Measurements from ENCODE around the gene ETFB.

ETFB gene

DNA sequence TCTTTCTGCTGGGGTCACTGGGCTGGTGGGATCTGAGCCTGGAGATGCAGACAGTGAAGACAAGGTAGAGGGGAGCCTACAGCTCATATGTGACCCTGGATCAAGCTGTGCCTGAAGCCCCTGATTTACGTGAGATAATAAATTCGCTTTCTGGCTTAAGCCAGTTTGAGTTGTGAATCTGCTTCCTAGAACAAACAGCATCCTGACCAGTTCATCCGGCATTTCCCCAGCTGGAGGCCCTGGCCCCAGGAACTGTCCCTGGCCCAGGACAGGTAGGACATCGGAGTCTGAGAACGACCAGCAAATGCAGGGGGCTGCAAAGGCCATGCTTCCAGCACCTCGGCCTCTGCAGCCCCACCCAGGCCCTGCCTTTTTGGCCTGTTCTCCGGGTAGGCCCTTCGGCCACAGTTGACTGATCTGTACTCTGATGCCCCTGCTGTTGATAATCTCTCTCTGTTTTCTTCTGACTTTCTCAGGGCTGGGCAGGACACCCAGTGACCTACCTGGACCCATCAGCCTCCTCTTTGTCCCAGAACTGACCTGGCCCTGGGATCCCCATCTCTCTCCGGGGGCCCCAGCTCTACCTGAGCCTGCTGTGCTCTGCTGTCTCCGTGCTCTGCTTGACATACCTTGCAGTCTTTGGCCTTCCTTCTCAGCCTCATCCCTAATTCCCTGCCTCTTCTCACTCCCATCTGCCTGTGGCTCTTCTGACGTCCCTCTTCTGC lies 14.8 kb downstream of the ETFB start:
- DNase-seq: no peak

DNA sequence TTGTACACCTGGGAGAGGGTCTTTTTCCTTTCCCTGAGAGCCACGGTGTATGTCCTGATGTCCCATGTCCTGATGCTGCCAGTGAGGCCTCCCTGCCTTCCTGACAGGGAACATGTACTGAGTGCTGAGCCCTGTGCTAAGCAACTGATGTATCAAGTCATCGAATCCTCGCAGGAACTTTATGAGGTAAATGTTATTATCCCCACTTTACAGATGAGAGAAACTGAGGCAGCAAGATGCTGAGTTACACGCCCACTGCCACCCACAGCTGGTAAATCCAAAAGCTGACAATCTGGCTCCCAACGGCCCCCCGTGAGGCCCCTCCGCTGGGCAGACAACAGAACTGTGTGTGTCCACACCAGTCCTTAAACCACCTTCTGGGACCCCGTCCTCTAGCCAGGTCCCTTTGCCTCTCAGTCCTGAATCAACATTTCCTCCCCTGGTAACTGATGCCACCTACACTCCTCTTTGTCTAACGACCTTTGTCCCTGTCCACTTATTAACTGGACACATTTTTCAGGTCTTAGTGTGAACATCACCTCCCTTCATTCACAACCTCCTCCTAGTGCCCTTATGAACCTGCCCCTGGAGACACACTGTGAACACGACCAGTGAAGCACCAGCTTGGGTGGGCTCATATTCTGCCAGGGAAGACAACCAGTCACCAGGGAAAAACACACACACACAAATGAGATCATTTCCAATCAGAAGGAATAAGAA lies 18.8 kb downstream of the ETFB start:
- DNase-seq: no peak

DNA sequence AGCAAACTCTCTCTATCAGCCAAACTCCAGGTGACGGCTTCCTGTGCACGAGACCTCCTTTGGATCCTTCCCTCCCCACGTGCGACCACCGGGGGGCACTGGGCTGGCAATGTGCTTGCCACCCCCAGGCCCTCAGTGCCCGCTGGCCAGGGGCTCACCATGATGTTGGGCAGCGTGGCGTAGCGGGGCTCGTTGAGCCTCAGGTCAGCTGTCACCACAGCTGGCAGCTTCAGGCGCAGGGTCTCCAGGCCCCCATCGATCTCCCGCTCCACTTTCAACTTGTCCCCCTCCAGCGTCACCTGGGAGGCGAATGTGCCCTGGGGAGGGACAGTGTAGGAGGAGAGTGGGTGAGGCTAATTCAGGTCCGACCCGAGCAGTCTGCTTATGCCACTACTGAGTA lies 19.4 kb downstream of the ETFB start:
- no peak for DNase-seq

DNA sequence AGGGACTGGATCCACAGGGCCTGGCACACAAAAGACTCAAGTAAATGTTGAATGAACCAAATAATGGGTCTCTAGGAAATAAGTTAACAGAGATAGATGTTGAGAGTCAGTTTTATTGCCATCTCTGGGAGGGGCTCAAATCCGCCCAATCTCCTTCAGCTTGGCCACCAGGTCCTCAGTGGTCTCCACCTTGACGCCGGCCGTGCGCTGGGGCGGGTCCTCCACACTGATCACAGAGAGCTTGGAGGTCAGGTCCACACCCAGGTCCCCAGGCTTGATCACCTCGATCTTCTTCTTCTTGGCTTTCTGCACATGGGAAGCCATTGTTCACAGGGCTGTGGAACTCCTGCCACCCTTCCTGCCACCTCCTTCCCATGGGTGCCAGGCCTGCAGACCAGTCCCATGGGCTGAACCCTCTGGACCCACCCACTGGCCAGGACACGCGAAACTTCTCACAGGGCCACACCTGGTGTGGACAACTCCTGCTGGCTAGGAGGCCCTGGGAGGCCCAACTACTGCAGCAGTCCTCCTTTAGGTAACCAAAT lies 21.0 kb downstream of the ETFB start:
- DNase-seq: no peak

DNA sequence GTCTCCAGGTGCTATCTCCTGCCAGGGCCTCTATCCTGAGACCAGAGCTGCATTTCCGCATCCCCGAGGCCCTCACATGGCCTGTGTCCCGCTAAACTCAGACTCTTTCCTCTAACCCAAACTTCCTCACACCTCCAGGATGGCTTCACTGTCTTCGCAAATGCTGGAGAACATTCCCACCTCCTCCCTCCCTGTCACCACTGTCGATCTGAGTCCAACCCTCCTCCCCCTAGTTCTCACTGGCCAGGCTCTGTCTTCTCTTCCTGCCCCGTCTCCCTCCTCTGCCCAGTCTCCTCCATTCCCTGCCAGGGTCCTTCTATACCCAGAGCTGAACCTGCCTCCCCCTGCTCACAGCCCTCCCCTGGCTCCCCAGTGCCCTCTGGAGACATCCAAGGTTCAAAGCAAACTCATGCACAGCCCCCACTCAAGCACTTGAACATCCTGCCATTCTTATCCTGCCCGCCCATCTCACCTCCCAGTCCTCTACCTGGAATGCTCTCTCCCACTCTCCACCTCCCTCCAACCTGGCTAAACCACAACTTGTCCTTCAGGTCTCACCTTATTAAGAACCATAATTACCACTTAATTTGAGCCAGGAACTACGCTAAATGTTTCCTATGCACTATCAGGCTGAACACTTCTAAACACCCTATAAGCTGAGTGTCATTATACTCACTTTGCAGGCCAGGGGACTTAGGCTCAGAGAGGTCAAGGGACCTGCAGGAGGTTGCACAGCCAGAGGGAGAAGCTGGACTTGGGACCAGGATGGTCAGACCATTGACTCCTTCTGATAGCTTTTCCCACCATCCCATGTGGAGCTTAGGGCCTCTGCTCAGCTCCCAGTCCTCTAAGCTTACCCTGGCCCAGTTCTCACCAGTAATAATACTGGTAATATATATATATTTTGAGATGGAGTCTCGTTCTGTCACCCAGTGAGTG lies 23.3 kb downstream of the ETFB start:
- no peak for DNase-seq

DNA sequence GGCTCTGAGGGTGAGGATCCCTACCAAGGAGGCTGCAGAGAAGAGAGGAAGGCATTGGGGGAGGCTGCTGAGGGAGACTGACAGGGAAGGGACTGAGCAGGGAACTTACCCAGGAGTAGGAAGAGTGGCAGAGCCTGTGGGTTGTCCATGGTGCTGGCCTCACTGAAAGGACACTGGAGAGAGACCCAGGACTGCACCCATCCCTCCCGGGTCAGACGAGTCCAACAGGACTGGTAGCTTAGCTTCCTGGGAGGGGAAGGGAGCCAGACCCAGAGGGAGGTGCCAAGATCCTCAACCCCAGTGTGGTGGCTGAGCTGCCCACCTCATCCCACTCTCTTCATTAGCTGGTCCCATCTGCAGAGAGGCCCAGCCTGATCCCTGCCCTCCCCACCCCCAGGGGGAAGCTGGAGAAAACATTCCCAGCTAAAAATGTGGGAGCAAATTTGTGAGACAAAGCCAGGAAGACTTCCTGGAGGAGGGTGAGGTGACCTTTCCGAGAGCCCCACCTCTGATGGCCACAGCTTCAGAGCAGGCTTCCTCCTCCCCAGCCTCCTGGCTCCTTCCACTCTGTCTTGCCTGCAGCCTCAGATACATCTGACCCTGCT lies 24.1 kb downstream of the ETFB start, which contains the start of gene VSIG10L:
VSIG10L (minus strand) TSS at position 164 of the 605 bp plus-strand sequence; CDS start at position 149, 15 bp downstream.
- DNase-seq: no peak

DNA sequence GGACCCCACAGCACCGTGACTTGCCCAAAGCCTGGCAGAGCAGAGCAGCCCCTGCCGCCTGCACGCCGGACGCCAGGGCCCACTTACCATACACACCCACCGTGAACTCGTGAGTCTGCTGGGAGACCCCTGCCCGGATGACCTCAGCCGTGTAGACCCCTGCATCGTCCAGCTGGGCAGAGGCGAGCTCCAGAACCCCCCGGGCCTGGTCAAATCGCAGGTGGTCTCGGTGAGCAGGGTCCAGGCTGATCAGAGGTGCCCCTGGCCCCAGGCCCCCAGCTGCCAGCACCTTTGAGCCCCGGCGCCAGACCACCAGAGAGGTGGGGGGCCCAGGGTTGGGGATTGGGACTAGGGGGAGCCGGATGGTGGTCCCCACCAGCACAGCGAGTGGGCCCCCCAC lies 25.1 kb downstream of the ETFB start:
- DNase-seq: no peak

DNA sequence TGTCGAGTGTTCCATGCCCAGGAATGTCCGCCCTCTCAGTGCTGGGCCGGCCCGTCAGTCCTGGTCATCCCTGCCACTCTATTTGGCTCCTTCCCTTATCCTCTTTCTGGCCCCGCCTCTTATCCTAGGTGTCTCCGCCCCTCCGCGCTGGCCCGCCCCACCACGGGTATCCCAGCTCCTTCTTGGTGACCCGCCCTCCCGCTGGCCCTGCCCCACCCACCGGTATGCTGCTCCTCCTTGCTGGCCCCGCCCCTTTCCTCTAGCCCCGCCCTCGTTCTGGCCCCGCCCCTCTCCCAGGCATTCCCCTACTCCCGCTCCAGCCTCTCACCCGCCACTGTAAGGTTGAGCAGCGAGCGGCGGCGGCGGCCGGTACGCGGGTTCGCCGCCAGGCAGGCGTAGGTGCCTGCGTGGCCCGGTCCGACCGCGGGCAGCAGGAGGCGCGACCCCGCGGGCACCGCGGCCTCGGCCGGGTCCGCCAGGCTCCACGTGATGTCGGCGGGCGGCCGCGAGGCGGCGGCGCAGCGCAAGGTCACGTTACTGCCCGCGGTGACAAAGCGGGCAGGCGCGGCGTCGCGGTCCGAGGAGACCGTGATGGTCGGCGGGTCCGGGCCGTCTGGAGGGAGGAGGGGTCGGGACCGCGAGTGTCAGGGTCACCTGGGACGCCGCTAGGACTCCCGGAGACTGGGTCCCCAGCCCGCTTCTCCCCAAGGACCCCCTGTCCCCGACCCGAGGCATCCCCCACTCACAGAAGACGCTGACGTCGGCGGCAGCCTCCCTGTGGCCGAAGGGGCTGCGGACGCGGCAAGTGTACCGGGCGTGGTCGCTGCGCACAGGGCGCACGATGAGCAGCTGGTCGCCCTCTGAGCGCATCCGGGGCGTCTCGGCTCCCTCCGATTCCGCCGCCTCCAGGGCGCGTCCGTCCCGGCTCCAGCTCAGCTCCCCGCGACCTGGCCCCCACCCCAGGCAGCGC lies 26.2 kb downstream of the ETFB start:
- DNase-seq: peak; percentile 93 to 94

- DNase-seq: no peak
Observed at GRCh38 chr19:51339313-51339686, 26.9 kb downstream of the ETFB start.

DNA sequence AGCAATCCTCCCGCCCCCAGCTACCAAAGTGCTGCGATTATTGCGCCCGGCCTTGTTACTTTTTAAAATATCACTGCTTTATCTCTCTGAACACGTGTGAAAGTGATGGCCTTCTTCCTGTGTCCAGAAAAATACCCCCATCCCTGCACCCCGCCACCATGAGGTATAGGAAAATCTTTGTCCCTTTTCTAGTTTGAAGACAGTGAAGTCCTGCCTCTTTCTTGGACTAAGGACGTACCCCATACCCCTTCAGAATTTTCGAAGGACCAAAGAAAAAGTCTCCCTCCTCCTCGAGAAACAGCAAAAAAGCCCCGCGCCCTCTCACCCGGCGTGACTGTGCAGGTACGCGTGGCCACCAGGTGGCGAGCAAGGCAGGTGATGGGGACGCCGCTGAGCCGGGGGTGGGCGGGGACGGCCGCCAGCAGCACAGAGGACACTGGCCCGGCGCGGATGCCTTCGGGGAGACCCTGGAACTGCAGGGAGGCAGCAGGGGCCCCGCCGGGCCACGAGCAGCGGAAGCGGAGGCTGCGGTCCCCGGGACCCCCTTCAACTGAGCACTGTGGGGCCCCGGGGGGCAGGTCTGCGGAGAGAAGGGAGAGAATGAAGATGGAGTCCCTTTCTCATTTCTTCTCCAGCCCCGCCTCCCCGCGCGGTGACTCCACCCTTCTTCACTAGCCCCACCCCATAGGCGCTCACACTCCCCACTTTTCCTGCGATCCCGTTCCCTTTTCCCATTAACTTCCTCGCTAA lies 27.4 kb downstream of the ETFB start:
- peak; percentile 83 to 86 for DNase-seq

DNA sequence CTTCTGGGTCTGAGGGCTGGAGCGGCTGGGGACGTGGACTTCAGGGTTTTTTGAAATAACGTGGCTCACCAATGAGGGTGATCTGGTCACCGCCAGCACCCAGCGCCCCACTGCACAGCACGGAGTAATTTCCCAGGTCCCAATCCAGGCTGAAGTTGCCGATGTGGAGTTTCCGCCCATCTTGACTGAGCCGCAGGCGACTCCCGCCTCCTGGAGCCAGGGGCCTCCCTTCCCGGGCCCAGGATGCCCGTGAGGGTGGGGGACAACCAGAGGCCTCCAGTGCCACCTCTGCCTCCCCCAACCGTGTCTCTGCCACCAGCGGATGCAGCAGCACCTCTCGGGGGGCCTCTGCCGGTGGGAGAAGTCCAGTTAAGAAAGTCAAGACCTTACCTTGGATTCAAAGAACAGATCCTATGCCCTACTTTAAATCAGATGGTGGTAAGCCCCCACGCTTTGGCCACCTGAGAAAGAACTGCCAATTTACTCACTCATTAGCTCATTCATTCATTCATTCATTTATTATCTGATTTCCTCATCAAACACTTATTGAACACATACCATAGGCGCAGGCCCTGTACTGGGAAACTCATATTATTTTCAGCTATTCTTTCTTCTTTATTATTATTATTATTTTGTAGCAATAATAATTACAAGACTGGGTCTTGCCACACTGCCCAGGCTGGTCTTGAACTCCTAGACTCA lies 28.2 kb downstream of the ETFB start:
- DNase-seq: no peak

GRCh38 chr19:51337141-51337860 lies 28.9 kb downstream of the ETFB start:
- no peak for DNase-seq

- no peak for DNase-seq
Observed at GRCh38 chr19:51333836-51334460, 32.2 kb downstream of the ETFB start.

DNA sequence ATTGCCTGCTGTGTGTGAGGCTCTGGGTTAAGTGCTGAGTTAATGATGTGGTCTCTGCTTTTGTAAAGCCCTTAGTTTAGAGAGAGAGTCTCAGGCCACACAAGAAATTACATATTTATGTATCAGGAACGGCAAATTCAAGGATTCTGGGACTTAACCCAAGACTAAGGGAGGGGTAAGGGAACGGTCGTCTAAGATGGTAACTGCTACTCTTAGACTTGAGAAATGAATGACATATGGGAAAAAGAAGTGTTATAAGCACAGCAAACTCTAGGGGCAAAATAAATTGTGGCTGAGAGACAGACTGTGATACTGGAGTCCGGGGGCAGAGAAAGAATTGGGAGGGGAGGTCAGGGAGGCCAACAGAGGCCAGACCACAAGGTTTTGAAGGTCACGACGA lies 34.5 kb downstream of the ETFB start:
- no peak for DNase-seq

DNA sequence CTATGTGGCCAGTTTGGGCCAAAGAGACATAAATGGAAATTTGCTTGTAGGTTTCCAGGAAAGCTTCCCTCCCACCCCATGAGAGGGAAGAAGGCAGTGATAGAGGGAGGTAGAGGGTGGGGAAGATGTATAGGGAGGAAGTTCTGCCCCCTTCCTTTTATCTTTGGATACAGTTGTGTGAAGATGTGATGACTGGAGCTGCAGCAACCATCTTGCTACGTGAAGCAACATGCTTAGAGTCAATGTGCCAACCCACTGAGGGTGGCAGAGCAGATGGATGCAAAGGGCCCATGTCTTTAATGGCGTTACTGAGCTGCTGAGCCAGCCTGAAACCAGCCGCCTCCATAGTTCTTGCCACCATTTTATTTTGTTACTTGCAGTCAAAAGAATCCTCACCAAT lies 35.0 kb downstream of the ETFB start:
- DNase-seq: no peak

DNA sequence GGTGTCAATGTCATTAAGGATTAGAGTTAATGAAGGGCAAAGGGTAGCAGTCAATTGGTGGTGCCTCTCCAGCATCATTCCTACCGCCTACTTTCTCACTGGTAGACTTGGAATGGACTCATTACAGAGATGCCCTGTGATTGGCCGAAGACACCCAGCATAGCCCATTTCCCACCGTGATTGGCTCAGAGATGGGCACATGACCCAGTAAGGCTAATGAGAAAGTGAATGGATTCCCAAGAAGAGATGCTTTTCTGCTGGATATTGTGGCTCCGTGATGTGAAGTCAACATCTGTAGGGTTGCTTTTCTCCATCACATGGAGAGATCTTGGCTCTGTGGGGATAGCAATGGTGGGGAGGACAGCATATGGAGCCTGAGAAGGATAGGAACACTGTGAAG lies 35.8 kb downstream of the ETFB start:
- no peak for DNase-seq

- no peak for DNase-seq
Observed at GRCh38 chr19:51329411-51329810, 36.8 kb downstream of the ETFB start.

DNA sequence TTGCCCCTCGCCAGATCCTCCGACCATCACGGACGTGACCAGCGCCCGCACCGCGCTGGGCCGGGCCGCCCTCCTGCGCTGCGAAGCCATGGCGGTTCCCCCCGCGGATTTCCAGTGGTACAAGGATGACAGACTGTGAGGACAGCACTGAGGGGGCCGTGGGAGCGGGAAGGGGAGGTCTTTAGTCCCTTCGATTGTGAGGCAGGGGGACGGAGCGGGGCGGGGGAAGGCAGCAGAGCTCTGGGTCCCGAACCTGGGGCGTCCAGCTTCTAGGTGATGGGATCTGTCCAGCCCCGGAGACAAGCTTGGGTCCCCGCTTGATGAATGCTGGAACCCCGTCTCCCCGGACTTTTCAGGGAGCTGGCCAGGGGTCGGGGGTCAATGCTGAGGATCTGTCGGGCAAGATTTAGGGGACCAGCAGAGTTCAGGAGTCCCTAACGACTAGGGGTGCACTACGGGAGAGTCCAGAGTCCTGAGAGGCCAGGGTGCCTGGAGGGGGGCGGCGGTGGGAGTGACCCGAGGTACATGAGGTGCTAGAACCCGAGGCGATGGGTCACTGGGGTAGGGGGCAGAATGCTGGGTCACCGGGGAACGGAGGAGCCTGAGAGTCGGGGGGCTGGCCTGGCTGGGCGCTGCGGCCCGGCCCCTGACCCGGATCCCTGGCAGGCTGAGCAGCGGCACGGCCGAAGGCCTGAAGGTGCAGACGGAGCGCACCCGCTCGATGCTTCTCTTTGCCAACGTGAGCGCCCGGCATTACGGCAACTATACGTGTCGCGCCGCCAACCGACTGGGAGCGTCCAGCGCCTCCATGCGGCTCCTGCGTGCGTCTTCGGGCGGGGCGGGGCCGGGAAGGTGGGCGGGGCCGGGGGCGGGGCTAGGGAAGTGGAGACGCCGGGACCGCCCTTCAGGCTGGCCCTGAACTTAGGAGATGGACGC lies 38.9 kb downstream of the ETFB start:
- DNase-seq: peak; percentile 43 to 61
